DMS53 treated with DMSO at 0.1 percent for 48 hours (cell line): Measurements from ENCODE around the gene BCL7A.
A peak's percentile ranks its signal among the peaks of the same experiment; 100 is the strongest.

ENCODE experiments used
- DNase-seq: peaks from one replicate; lab custom pipeline; 2025; ENCODE audit not compliant: unreplicated experiment; lab: John Stamatoyannopoulos, UW

BCL7A gene

DNA sequence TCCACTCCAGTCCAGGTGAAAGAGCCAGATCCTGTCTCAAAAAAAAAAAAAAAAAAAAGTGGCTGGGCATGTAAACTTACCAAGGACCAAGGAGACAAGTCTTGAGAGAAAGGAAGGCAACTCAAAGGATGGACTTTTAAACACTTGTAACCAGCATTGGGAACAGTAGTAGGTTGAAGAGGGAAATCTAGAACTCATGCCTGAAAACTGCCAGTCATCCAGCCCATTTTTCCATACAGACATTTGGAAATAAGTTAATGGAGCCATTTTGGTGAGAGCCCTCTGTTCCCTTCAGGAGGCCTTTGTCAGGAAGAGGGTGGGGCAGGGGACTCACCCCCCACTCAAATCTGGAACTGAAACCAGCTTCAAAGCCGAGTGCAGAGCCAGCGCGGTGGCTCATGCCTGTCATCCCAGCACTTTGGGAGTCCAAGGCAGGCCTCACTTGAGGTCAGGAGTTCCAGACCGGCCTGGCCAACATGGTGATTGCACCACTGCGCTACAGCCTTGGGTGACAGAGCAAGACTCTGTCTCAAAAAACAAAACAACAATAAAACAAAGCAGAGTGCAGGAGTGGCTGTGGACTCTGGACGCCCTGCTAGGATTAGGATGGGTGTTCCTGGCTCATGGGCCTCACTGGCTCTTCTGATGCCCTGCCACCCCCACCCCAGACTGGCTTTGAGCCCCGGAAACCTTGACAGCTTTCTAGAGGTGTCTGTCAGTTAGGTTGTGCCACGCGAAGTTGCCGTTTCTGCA is 55.2 kb downstream of the BCL7A start:
- DNase-seq = no peak

DNA sequence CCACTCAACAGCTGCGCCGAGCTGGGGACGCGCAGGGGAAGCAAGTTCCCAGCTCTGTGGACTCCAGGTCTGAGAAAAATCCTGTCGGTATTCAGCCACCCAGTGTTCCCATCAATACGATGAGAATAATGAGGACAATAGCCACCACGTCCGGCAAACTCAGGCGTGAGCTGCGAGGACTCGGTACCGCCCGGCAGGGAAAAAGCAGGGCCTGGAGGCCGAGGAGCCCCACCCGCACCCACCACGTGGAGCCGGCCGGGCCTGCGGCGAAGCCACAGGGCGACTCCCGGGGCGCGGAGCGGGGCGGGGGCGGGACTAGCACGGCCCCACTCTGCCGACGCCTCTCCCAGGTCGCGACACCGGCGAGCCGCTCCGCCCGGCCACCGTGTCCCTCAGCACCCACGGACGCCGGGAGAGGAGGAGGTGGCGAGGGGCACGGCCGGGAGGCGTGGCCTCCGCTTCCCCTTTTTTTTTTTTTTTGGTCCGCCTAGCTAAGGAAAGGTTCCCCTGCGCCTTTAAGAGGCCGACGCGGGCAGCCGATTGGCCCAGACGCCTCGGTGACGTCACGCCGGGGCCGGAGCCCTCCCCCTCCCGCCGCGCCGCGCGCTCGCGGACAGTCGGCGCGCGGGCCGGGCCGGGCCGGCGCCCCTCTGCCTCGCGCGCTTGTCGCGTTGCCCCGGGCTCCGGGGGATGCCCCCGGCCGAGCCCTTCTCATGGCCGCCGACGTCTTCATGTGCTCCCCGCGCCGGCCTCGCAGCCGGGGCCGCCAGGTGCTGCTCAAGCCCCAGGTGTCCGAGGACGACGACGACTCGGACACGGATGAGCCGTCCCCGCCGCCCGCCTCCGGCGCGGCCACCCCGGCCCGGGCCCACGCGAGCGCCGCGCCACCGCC is 56.7 kb downstream of the BCL7A start, which contains the start of gene MLXIP:
Gene MLXIP, plus strand, starts transcription at position 616 of the 892 bp plus-strand sequence. Its CDS starts 98 bp downstream, at position 714.
- DNase-seq = peak; percentile 84

DNA sequence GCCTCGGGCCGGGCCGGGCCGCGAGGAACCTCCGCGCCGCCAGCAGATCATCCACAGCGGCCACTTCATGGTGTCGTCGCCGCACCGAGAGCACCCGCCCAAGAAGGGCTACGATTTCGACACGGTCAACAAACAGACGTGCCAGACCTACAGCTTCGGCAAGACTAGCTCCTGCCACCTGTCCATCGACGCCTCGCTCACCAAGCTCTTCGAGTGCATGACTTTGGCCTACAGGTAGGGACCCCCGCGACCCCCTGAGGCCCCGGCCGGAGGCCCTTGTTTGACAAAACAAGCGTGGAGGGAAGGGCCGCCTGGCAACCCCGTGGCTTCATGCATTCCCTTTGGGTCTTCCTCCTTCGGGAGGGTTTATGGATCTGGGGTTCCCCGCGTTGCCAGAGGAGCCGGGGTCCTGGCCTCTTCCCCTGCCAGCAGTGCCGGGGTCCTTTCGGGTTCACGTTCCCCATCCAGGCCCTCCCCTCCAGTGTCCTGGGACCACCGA is 57.4 kb downstream of the BCL7A start:
- DNase-seq = peak; percentile 18

DNA sequence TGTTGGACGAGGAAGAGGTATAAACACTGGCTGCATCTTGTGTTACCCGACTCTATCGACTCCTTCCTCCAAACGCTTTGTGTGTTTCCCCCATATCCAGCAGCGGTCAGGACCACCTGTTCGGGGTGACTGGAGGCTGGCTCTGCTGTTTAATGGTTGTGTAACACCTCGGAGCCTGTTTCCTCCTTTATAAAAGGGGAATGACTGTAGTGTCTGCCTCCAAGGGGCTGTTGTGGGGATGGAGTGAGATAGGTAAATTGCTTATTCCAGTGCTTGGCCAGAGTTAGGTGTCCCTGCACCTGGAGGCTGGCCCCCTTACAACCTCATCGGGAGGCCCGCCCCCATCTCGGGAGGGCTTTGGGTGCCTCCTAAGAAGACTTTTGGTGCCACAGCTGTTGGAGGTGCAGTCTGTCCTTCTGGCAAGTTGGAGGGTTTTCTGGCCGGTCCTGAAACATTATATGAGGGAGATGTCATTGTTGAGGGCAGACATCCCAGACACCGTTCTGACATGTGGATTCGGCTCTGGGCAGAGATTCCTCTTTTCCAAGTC is 57.9 kb downstream of the BCL7A start:
- no peak for DNase-seq

DNA sequence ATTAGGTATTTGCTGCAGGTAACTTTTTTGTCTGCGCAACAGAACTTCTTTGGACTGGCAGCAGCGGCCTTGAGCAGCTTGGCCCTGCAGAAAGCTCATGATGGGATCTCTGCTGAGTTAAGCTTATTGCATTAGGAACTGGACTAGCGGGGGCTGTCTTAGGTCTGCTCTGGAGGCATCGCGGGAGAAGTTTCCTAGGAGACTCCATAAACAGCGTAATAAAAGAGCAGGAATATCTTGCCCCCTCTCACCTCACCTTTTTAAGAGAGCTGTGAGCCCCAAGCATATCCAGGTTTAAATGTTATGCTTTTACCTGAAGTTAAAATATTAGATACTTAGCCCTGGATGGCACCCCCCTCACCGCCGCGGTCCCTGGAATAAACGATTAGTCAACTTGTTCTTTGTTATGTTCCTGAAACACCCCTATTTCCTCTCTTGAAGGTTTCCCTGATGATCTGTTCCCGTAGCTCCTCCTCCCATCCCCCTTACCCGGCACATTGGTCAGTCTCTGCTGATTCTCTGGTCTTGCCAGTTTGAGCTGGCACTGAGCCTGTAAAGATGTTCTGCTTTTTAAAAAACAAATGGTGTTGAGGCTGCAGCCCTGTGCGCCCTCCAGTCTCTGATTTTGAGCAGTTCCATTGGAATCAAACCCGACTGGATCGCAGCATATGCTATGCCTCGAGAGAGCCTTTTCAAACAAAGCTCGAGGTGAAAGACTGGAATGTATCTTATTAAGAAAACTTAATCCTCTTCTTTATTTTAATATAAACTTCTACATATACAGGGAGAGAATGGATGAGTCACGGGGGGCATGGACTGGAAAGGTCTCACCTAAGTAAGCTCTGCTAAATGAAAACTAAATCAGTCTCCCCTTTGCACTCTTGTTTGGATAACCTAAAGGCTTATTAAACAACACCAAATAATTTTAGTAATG is 58.7 kb downstream of the BCL7A start:
- peak; percentile 15 for DNase-seq

DNA sequence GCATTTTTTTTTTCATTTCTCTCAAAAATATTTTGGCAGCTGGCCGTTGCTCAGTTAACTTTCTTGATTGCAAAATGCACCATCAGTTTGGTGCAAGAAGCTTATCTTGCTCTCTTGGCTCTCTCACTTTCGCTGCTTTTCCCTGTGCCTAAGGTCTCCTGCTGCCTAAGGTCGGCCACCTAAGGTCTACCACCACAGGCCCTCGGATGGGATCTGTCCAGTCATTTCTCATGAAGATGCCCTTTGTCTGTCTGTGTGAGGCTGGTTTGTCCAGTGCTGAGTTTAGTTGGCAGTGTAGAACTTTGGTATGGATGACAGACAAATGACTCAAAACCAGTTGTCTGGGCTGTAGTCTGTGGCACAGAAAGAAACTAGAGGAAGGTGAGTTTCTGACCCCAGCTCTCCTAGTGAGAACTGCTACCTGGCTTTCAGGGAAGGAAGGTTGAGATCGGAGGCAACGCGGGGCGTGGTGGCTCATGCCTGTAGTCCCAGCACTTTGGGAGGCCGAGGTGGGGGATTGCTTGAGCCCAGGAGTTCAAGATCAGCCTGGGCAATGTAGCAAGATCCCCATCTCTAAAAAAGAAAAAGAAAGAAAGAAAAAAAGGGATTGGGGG is 59.5 kb downstream of the BCL7A start:
- DNase-seq = no peak

DNA sequence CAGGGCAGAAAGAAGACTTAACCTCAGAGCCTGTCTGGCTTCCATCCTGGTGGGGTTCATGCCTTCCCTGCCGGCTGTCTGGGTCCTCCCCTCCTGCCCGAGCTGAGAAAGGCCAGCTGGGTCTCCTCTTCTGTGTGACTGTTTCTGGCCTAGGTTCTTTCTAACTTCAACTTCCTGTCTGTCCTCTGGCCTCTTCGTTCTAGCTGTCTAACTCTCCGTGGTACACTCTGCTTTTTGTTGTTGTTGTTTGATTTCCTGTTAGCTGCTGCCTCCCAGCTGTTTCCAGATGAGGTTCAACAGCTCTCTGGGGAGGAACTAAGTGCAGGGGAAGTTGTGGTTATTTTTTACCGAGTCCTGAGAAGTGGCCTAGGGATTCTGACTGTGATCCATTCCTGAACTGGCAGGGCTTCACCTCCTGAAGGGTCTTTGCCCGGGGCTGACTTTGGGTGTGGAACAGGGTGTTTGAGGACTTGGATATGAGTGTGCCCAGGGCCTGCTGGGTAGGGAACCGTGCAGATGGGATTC is 60.1 kb downstream of the BCL7A start:
- DNase-seq = no peak

DNA sequence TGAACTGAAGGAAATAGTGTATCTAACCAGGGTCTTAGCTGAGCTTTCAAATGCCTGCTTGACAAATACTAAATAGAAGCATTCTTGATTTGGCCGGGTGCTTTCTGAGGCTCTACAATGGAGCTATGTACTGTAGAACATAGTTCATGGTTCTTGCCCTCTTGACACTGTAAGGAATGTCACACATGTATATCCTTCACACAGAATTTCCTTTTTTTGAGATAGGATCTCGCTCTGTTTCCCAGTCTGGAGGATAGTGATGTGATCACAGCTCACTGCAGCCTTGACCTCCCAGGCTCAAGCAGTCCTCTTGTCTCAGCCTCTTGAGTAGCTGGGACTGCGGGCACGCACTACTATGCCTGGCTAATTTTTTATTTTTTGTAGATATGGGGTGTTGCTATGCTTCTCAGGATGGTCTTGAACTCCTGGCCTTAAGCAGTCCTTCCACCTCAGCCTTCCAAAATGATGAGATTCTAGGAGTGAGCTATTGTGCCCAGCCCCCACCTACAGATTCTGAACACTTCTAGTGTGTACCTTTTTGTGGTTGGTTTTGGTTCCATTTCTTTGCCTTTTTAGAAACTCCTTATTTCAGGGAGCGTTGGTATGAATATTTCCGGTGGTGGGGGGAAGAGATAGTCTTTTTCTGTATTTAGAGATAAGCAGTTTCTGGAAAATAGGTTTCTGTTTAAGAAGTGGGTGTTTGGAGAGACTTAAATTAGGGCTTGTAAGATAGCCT is 61.1 kb downstream of the BCL7A start:
- no peak for DNase-seq

DNA sequence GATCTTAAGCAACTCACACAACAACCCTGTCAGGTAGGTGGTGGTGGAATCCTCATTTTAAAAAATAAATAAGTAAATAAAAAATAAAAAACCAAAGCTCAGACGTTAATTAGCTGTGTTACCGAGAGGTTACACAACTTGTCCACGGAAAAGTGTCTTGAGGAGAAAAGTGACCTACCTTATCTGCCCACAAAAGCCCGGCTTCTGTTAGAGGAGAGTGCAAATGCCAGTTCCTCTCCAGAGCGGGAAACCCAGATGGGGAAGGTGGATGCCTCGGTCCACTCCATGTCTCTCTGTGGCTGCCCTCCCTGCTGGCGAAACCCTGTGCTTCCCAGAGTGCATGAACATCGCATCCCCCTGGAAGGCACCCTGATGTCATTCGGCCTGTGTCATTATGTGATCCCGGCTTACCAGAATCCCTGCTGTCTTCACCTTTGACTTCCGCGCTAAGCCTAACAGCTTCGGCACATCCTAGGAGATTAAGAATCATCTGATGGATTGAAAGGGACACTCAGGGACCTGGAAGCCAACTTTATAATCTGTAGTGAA is 63.2 kb downstream of the BCL7A start:
- DNase-seq = no peak

DNA sequence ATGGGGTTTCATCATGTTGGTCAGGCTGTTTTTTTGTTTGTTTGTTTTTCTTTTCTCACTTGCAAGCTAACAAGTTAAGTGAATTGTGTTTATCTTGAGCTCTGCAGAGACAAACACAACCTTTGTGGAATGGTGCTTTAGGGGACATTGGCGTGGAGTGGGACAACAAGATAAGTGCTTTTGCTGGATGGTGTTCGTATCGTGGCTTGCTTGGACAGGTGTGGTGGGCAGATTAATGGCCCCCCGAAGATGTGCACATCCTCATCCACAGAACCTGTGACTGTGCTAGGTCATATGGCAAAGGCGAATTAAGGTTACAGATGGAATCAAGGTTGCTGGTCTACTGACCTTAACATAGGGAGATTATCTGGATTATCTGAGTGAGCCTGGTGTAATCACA is 63.9 kb downstream of the BCL7A start:
- DNase-seq = no peak

DNA sequence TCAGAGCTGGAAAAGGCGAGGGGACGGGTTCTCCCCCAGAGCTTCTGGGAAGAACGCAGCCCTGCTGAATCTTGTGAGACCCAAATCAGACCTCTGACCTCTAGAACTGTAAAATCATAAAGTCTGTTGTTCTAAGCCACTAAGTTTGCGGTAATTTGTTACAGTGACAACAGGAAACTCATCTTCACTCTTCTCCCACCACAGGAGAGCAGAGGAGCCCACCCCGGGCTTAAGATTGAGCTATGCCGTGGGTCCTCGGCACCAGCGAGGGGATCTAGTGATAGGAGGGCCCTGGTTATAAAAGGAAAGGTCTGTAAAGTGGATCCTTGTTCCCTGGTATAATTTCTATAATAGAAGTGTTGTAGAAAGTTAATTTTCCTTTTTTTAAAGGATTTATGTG is 64.4 kb downstream of the BCL7A start:
- DNase-seq = no peak

DNA sequence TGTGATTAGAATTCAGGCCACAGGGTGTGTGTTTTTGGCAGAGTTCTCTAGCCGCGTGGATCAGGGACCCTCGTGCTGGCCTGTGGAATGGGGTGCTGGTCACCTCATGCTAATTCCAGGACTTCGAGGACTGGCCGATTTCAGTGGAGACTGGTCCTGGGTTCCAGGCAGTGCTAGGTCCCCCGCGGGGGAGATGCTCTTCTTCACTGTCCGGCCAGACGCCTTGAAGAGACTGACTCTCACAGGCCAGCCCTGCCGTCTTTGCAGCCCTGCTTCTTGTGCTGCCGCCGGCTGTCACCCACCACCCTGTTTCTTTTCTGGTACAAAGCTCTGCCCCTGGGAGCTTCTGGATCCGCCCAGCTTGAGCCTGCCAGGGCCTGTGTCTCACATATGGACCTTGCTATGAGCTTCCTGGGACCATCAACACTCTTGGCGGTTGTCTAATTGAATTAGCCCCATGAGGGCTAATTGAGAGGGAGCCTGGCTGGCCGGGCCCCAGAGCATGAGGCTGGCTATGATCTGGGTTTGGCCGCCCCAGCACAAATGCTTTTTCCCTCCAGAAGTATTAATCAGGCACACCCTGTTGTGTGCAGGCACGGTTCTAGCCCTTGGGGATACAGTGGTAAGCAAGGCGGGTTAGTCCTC is 65.1 kb downstream of the BCL7A start:
- DNase-seq = no peak

DNA sequence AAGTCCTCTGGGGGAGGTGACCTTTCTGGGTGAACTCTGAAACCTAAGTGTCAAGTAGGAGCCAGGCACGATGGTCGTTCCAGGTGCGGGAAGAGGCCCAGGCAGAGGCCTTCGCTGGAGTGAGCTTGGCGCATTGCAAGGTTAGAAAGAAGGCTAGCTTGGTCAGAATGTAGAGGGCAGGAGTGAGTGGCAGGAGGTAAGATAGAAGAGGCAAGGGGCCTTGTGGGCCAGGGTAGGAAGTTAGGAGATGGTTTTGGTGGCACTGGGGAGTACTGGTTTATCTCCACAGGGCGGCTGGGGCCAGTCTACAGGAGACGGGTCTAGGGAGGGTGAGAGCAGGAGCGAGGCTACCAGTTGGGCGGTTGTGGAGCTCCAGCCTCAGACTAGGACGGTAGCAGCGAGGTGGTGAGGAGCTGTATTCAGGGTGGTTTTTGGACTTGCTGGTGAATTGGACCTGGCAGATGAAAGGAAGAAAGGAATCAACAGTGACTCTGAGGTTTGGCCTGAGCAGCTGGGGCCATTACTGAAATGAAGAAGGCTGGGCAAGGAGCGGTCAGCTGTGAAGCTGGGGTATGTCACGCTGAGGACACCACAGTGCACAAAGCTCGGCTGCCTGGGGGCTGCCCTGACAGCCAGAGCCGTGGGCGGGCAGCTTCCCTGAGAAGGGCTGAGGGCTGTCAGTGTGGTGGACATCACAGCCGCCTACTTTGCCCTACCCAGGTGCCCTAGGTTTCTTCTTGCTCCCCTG is 65.9 kb downstream of the BCL7A start:
- no peak for DNase-seq

DNA sequence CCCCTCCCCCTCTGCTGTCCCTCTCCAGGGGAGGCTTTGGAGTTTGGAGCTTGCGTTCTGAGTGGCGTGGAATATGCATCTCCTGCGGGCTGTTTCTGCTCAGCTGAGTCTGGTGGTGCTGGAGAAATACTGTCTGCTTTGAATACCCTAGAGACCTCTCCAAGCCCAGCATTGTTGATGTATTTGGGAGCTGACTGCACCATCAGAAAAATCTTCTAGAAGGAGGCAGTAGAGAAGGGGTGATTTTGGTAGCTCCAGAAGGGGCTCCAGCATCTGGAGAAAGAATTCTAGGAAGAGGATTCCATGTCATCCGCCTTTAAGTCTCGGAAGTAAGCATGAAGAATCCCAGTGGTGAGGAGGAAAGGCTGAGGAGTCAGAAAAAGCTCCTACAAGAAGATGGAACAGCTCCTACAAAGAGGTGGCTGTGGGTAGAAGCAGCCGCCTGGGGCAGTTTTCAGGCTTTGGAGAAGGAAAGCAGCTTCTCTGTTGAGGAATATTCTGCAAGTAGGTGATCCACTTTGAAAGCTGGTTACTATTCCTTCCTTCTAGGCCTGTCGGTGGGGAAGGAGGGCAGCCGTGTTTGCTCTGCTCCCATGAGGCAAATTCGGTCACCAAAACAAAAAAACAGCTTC is 66.6 kb downstream of the BCL7A start:
- no peak for DNase-seq

DNA sequence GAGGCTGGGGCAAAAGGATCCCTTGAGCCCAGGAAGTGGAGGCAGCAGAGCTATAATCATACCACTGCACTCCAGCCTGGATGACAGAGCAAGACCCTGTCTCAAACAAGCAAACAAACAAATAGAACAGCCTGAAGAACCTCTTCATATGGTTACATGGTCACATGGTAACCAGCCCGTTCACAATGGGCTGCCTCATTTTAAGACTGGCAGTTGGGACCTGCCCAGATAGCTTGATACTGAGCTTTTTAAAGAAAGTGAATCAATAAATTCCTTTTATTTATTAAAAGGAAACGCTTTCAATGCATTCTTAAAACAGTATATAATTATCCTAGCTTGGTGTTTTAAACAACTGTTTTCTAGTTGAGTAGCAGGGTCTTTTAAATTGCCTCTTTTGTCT is 67.4 kb downstream of the BCL7A start:
- DNase-seq = no peak

DNA sequence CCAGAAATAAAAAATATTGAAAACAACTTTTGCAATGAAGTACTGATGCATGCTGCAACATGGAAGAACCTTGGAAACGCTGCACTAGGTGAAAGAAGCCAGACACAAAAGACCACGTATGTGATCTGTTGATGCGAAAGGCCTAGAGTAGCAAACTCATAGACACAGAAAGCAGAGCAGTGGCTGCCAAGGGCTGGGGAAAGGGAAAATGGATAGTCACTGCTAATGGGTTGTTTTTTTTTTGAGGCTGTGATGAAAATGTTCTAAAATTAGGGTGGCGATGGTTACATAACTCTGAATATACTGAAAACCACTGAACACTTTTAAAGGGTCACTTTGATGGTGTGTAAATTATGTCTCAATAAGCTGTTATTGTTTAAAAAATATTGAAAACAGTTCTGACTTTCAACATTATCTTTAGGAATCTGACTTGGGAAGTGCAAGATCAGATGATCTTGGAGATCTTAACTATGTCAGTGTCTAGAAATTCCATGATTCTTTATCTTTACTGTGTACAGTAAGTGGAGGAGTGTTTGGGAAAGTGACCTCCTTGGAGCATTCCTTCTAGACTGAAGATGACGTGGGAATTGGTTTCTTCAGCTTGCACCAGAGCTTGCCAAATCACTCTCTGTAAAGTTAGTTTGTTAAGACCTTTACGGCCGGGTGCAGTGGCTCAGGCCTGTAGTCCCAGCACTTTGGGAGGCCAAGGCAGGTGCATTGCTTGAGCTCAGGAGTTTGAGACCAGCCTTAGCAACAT is 69.3 kb downstream of the BCL7A start:
- no peak for DNase-seq
